CD4-positive, alpha-beta T cell (primary cell): Measurements from ENCODE around the gene SSBP2. TPM values are rescaled to one million over a fixed set of nuclear protein-coding genes. Genes with fewer than 3 reads are reported as not detected.
A peak's percentile ranks its signal among the peaks of the same experiment; 100 is the strongest.

ENCODE experiments used
- ATAC-seq: fragments of 200-7000 bp; cut with Tn5 transposase; one replicate; pipeline ENCODE4 v1.10.0; 2022; ENCODE audit warnings: mild to moderate bottlenecking; ENCODE audit not compliant: poor library complexity
- CTCF ChIA-PET: fragments of 350-600 bp; sonication (Branson Sonifier 250); formaldehyde crosslinking; loops from one replicate; lab custom pipeline; 2021; ENCODE audit warnings: antibody characterized with exemption, inconsistent platforms; lab: Charles Lee
- POLR2A ChIA-PET: fragments of 350-600 bp; sonication (Branson Sonifier 250); formaldehyde crosslinking; loops from one replicate; lab custom pipeline; 2021; ENCODE audit warnings: antibody characterized with exemption, inconsistent platforms; lab: Charles Lee
- DNase-seq, 14 experiments: peaks; one replicate each; pipeline ENCODE4 v3.0.0-alpha.2; 2013 to 2020; ENCODE audit warnings: mixed read lengths in 2 of 14
- H3K27ac ChIP-seq, 2 donors: one replicate each; pipeline versions ENCODE4 v1.5.1 to v1.7.0; 2013; ENCODE audit warnings: low read length in 2 of 2, low read depth in 1 of 2, mild to moderate bottlenecking in 1 of 2
- H3K27me3 ChIP-seq, 2 experiments: 1 replicate in 1 of 2; 2 replicates in 1 of 2; pipeline versions ENCODE4 v1.6.1 to v1.7.0; 2013; ENCODE audit warnings: low read length in 2 of 2, control low read depth in 1 of 2, mild to moderate bottlenecking in 1 of 2, moderate library complexity in 1 of 2; ENCODE audit not compliant: insufficient read depth in 2 of 2, control insufficient read depth in 1 of 2
- H3K36me3 ChIP-seq: one replicate; pipeline ENCODE4 v1.6.1; 2013; ENCODE audit warnings: low read length, control low read depth; ENCODE audit not compliant: insufficient read depth
- H3K4me1 ChIP-seq: one replicate; pipeline ENCODE4 v1.6.1; 2013; ENCODE audit warnings: low read length, control low read depth; ENCODE audit not compliant: insufficient read depth
- H3K4me3 ChIP-seq: one replicate; pipeline ENCODE4 v1.5.1; 2013; ENCODE audit warnings: mild to moderate bottlenecking, low read length, moderate library complexity
- H3K9me3 ChIP-seq, 2 experiments: 1 replicate in 1 of 2; 2 replicates in 1 of 2; pipeline versions ENCODE4 v1.6.1 to v1.7.0; 2013; ENCODE audit warnings: low read length in 2 of 2, mild to moderate bottlenecking in 2 of 2, control low read depth in 1 of 2, moderate library complexity in 1 of 2; ENCODE audit not compliant: control insufficient read depth in 1 of 2, insufficient read depth in 1 of 2
- H3K27ac Mint-ChIP-seq: one replicate; pipeline ENCODE4 v1.8.0; 2020; ENCODE audit warnings: mixed read lengths
- H3K27me3 Mint-ChIP-seq: one replicate; pipeline ENCODE4 v1.8.0; 2021; ENCODE audit warnings: mixed read lengths
- H3K36me3 Mint-ChIP-seq: one replicate; pipeline ENCODE4 v1.8.0; 2021; ENCODE audit warnings: low read depth, mixed read lengths
- H3K4me1 Mint-ChIP-seq: one replicate; pipeline ENCODE4 v1.8.0; 2021; ENCODE audit warnings: low read depth, mixed read lengths
- H3K4me3 Mint-ChIP-seq: one replicate; pipeline ENCODE4 v1.8.0; 2020; ENCODE audit warnings: mild to moderate bottlenecking, mixed read lengths
- H3K9me3 Mint-ChIP-seq: one replicate; pipeline ENCODE4 v1.8.0; 2020; ENCODE audit warnings: mixed read lengths
- CTCF ChIP-seq: fragments of 200-600 bp; IDR thresholded peaks from one replicate; pipeline ENCODE4 v1.8.0; 2022; ENCODE audit warnings: antibody characterized with exemption, mild to moderate bottlenecking
- intact Hi-C, 2 experiments: fragments of 100-400 bp; cut with DNase I in 1 of 2; cut with micrococcal nuclease in 1 of 2; formaldehyde crosslinking; loops; one replicate each; pipeline versions ENCODE4 v1.15.1 to v1.9.0; 2023 to 2025; cut with DNase I, micrococcal nuclease
- total RNA-seq, 174 experiments: library from RNA in 2 of 174; stranded (reverse) in 2 of 174; gene quantifications; one replicate each; pipeline ENCODE4 v1.2.3 and lab custom pipeline; 2021 to 2026

The SSBP2 gene
- total RNA-seq, 2 experiments from 2014 or later = 33.5 to 36.3 TPM

- no peaks in the 10 kb centered on the region for H3K36me3 ChIP-seq
- peaks cover 7% of the 10 kb centered on the region for H3K4me1 Mint-ChIP-seq
- no peaks in the 10 kb centered on the region for H3K9me3 ChIP-seq
- H3K4me1 ChIP-seq = no peaks in the 10 kb centered on the region
- peak; percentile 61 for TF ChIP-seq CTCF
- H3K36me3 Mint-ChIP-seq = peaks cover 5% of the 10 kb centered on the region
- peak in 3 of 14 experiments; percentile 16 to 43 (median 22) for DNase-seq
- CTCF ChIA-PET = no interaction called here
- H3K4me3 ChIP-seq = no peak overlapping the region
- H3K4me3 Mint-ChIP-seq = no peak overlapping the region
- H3K27ac Mint-ChIP-seq = no peak overlapping the region
- POLR2A ChIA-PET = interaction anchor here (1.0 kb wide), 1 partner anchor 237 kb away, joined by 3 read pairs; the partner anchor contains the start of gene SSBP2
- no peaks in the 10 kb centered on the region for H3K27me3 Mint-ChIP-seq
- no peaks in the 10 kb centered on the region for H3K9me3 Mint-ChIP-seq
- ATAC-seq = peak; percentile 48
- no peak overlapping the region for H3K27ac ChIP-seq
- intact Hi-C loops = loop anchor here in 1 of 2 experiments (2.0 kb wide), 1 partner anchor 653 kb away; no protein-coding TSS in a partner anchor
- no peaks in the 10 kb centered on the region for H3K27me3 ChIP-seq
Observed at GRCh38 chr5:81513982-81514381, 236.9 kb downstream of the SSBP2 start.

- H3K4me1 ChIP-seq = no peaks in the 10 kb centered on the region
- H3K9me3 ChIP-seq = no peaks in the 10 kb centered on the region
- peaks cover 8% of the 10 kb centered on the region for H3K4me1 Mint-ChIP-seq
- no peak overlapping the region for H3K4me3 ChIP-seq
- H3K27ac ChIP-seq = no peak overlapping the region
- peaks cover 5% of the 10 kb centered on the region for H3K36me3 Mint-ChIP-seq
- intact Hi-C loops = no loop called here
- H3K4me3 Mint-ChIP-seq = no peak overlapping the region
- TF ChIP-seq CTCF = no peak
- DNase-seq (no peak), ATAC-seq (no peak)
- no peaks in the 10 kb centered on the region for H3K27me3 Mint-ChIP-seq
- no peaks in the 10 kb centered on the region for H3K36me3 ChIP-seq
- no peaks in the 10 kb centered on the region for H3K9me3 Mint-ChIP-seq
- POLR2A ChIA-PET = interaction anchor here (1.0 kb wide), 1 partner anchor 237 kb away, joined by 3 read pairs; the partner anchor contains the start of gene SSBP2
- CTCF ChIA-PET = no interaction called here
- no peak overlapping the region for H3K27ac Mint-ChIP-seq
- H3K27me3 ChIP-seq = no peaks in the 10 kb centered on the region
Observed at GRCh38 chr5:81513473-81513872, 237.4 kb downstream of the SSBP2 start.

DNA sequence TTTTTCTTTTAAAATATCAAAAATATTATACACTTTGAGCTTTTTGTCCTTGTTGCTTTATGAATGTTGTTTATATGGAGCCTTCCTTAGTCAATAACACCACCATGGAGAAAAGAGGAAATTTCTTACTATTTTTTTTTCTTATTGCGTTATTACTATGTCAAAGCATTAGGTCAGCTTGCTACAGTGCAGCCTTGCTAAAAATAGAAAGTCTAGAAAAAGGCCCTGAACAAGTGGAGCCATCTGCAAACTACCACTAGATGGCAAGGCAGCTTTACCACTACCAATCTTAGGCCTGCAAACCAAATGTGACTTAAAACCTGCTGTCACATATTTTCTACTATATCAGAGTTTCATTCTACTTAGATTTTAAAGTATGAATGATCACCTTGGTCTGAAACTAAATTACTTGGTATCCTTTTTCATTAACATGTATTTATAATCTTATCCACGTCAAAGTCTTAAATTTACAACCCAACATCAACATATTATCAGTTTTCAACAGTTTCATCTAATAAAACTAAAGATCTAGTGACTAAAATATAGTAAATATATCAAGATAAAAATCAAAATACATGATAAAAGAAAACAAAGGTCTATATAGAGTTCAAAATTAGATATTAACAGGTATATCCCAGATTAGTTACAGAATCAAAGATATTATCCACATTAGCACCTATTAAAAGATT, 243.9 kb downstream of the SSBP2 start:
- H3K4me3 Mint-ChIP-seq = no peak overlapping the region
- CTCF ChIA-PET = interaction anchor here (1.1 to 1.4 kb wide), 3 partner anchors 332 to 659 kb away, joined by 3 to 7 read pairs (median 3); no protein-coding TSS in a partner anchor
- POLR2A ChIA-PET = interaction anchor here (0.8 to 3.0 kb wide), 4 partner anchors 31 to 659 kb away, joined by 3 to 8 read pairs (median 5); partner anchors contain the start of gene SSBP2
- peak; percentile 71 for TF ChIP-seq CTCF
- H3K36me3 Mint-ChIP-seq = peaks cover 19% of the 10 kb centered on the region
- no peak overlapping the region for H3K27ac Mint-ChIP-seq
- no peaks in the 10 kb centered on the region for H3K27me3 ChIP-seq
- no peaks in the 10 kb centered on the region for H3K4me1 ChIP-seq
- no peaks in the 10 kb centered on the region for H3K36me3 ChIP-seq
- no peaks in the 10 kb centered on the region for H3K9me3 Mint-ChIP-seq
- H3K4me1 Mint-ChIP-seq = peaks cover 7% of the 10 kb centered on the region
- H3K9me3 ChIP-seq = no peaks in the 10 kb centered on the region
- DNase-seq (peak in 10 of 14 experiments; percentile 1 to 75 (median 20)), ATAC-seq (peak; percentile 89)
- H3K4me3 ChIP-seq = no peak overlapping the region
- intact Hi-C loops = loop anchor here (1.0 to 5.0 kb wide), 7 partner anchors 245 to 718 kb away; partner anchors contain the start of gene SSBP2 (in 1 of the 2)
- no peak overlapping the region for H3K27ac ChIP-seq
- H3K27me3 Mint-ChIP-seq = no peaks in the 10 kb centered on the region
